Immature natural killer cell (primary cell): ENCODE measurements around the gene DUOX2. TPM values are rescaled to one million over a fixed set of nuclear protein-coding genes. Genes with fewer than 3 reads are reported as not detected.
"Not testable (repeated sequence)": the region's sequence is repeated elsewhere in the genome, so short reads cannot be mapped to it uniquely, and the experiment has no call there.

ENCODE experiments used
- DNase-seq, 3 donors: peaks; one replicate each; pipeline ENCODE4 v3.0.0; 2022; ENCODE audit warnings: mixed read lengths in 1 of 3
- H3K27ac Mint-ChIP-seq, 6 donors: one replicate each; pipeline ENCODE4 v1.8.0; 2020; ENCODE audit warnings: mixed read lengths in 6 of 6, mild to moderate bottlenecking in 5 of 6, inconsistent platforms in 4 of 6, moderate library complexity in 3 of 6
- H3K27me3 Mint-ChIP-seq, 3 donors: one replicate each; pipeline ENCODE4 v1.8.0; 2020 to 2021; ENCODE audit warnings: low read depth in 3 of 3, mild to moderate bottlenecking in 3 of 3, mixed read lengths in 3 of 3, moderate library complexity in 3 of 3, inconsistent platforms in 1 of 3
- H3K36me3 Mint-ChIP-seq, 3 donors: one replicate each; pipeline ENCODE4 v1.8.0; 2020; ENCODE audit warnings: mixed read lengths in 3 of 3, inconsistent platforms in 2 of 3, mild to moderate bottlenecking in 2 of 3
- H3K4me1 Mint-ChIP-seq, 2 donors: one replicate each; pipeline ENCODE4 v1.8.0; 2020; ENCODE audit warnings: inconsistent platforms in 2 of 2, mild to moderate bottlenecking in 2 of 2, mixed read lengths in 2 of 2, moderate library complexity in 1 of 2
- H3K4me3 Mint-ChIP-seq, 5 donors: one replicate each; pipeline ENCODE4 v1.8.0; 2020; ENCODE audit warnings: mild to moderate bottlenecking in 5 of 5, mixed read lengths in 5 of 5, inconsistent platforms in 3 of 5, moderate library complexity in 3 of 5
- H3K9me3 Mint-ChIP-seq, 6 donors: one replicate each; pipeline ENCODE4 v1.8.0; 2020; ENCODE audit warnings: mild to moderate bottlenecking in 6 of 6, mixed read lengths in 6 of 6, inconsistent platforms in 4 of 6, moderate library complexity in 3 of 6
- polyA plus RNA-seq, 3 donors: library from polyadenylated mRNA; unstranded; fragments of 300-500 nt; fragmentation: Illumina TruSeq; gene quantifications; one replicate each; pipeline ENCODE4 v1.2.3, GENCODE V29; 2021

DUOX2 gene
- polyA plus RNA-seq, 3 donors from 2014 or later, result not detected

- no peak overlapping the region for H3K27ac Mint-ChIP-seq
These were observed 20.2 kb downstream of the DUOX2 start for GRCh38 chr15:45093622-45094357.

GRCh38 chr15:45093013-45093412 lies 21.0 kb downstream of the DUOX2 start:
- H3K4me1 Mint-ChIP-seq, result no peaks in the 10 kb centered on the region
- no peaks in the 10 kb centered on the region for H3K9me3 Mint-ChIP-seq
- no peak for DNase-seq
- H3K27ac Mint-ChIP-seq, result no peak overlapping the region
- H3K27me3 Mint-ChIP-seq, result peaks cover 1 to 16% (median 7%) of the 10 kb centered on the region in 3 donors
- H3K36me3 Mint-ChIP-seq, result no peaks in the 10 kb centered on the region
- H3K4me3 Mint-ChIP-seq, result no peak overlapping the region

More at GRCh38 chr15:45093622-45094357, 20.2 kb downstream of the DUOX2 start:
- no peaks in the 10 kb centered on the region for H3K4me1 Mint-ChIP-seq
- H3K27me3 Mint-ChIP-seq, result peaks cover 1 to 18% (median 6%) of the 10 kb centered on the region in 3 donors
- no peaks in the 10 kb centered on the region for H3K9me3 Mint-ChIP-seq
- H3K4me3 Mint-ChIP-seq, result no peak overlapping the region
- H3K36me3 Mint-ChIP-seq, result no peaks in the 10 kb centered on the region
- no peak for DNase-seq

GRCh38 chr15:45091576-45091975 lies 22.4 kb downstream of the DUOX2 start:
- H3K4me3 Mint-ChIP-seq, result no peak overlapping the region

GRCh38 chr15:45091161-45091560 lies 22.8 kb downstream of the DUOX2 start:
- no peak for DNase-seq
- Mint-ChIP-seq H3K4me1 (no peaks in the 10 kb centered on the region), H3K4me3 (no peak overlapping the region), H3K9me3 (no peaks in the 10 kb centered on the region), H3K36me3 (no peaks in the 10 kb centered on the region), H3K27ac (no peak overlapping the region), H3K27me3 (peaks cover 0 to 22% (median 10%) of the 10 kb centered on the region in 3 donors)

More at GRCh38 chr15:45091576-45091975, 22.4 kb downstream of the DUOX2 start:
- DNase-seq, result no peak
- Mint-ChIP-seq H3K4me1 (no peaks in the 10 kb centered on the region), H3K27ac (no peak overlapping the region), H3K36me3 (no peaks in the 10 kb centered on the region), H3K9me3 (no peaks in the 10 kb centered on the region), H3K27me3 (peaks cover 0 to 22% (median 10%) of the 10 kb centered on the region in 3 donors)

- H3K27me3 Mint-ChIP-seq, result peaks cover 0 to 22% (median 13%) of the 10 kb centered on the region in 3 donors
- no peaks in the 10 kb centered on the region for H3K4me1 Mint-ChIP-seq
- no peaks in the 10 kb centered on the region for H3K9me3 Mint-ChIP-seq
- no peak overlapping the region for H3K27ac Mint-ChIP-seq
- no peak overlapping the region for H3K4me3 Mint-ChIP-seq
- DNase-seq, result no peak
- H3K36me3 Mint-ChIP-seq, result no peaks in the 10 kb centered on the region
These were observed 24.1 kb downstream of the DUOX2 start for GRCh38 chr15:45089712-45090373.

- no peaks in the 10 kb centered on the region for H3K36me3 Mint-ChIP-seq
- peaks cover 0 to 22% (median 16%) of the 10 kb centered on the region in 3 donors for H3K27me3 Mint-ChIP-seq
- no peaks in the 10 kb centered on the region for H3K9me3 Mint-ChIP-seq
- no peak overlapping the region for H3K27ac Mint-ChIP-seq
- no peak for DNase-seq
- no peaks in the 10 kb centered on the region for H3K4me1 Mint-ChIP-seq
- no peak overlapping the region for H3K4me3 Mint-ChIP-seq
These were observed 24.9 kb downstream of the DUOX2 start for GRCh38 chr15:45088801-45089711.

- peaks cover 0 to 22% (median 19%) of the 10 kb centered on the region in 3 donors for H3K27me3 Mint-ChIP-seq
- no peak for DNase-seq
- no peak overlapping the region for H3K27ac Mint-ChIP-seq
- H3K4me1 Mint-ChIP-seq, result no peaks in the 10 kb centered on the region
- H3K9me3 Mint-ChIP-seq, result no peaks in the 10 kb centered on the region
- H3K4me3 Mint-ChIP-seq, result no peak overlapping the region
- H3K36me3 Mint-ChIP-seq, result no peaks in the 10 kb centered on the region
These were observed 26.5 kb downstream of the DUOX2 start for GRCh38 chr15:45087513-45087912.

- Mint-ChIP-seq H3K36me3 (no peaks in the 10 kb centered on the region), H3K4me3 (no peak overlapping the region), H3K9me3 (no peaks in the 10 kb centered on the region), H3K4me1 (no peaks in the 10 kb centered on the region), H3K27ac (no peak overlapping the region), H3K27me3 (peaks cover 0 to 16% (median 6%) of the 10 kb centered on the region in 3 donors)
- DNase-seq, result no peak
These were observed 29.8 kb downstream of the DUOX2 start for GRCh38 chr15:45084163-45084562.

GRCh38 chr15:45083223-45083622 lies 30.7 kb downstream of the DUOX2 start:
- DNase-seq, result no peak
- Mint-ChIP-seq H3K27ac (no peak overlapping the region), H3K4me1 (no peaks in the 10 kb centered on the region), H3K9me3 (no peaks in the 10 kb centered on the region), H3K4me3 (no peak overlapping the region), H3K36me3 (no peaks in the 10 kb centered on the region), H3K27me3 (peaks cover 0 to 16% (median 6%) of the 10 kb centered on the region in 3 donors)

- H3K27me3 Mint-ChIP-seq, result peaks cover 0 to 13% (median 6%) of the 10 kb centered on the region in 3 donors
- H3K4me1 Mint-ChIP-seq, H3K27ac Mint-ChIP-seq, DNase-seq, H3K36me3 Mint-ChIP-seq, H3K9me3 Mint-ChIP-seq, H3K4me3 Mint-ChIP-seq: not testable (repeated sequence)
These were observed 31.6 kb downstream of the DUOX2 start for GRCh38 chr15:45082412-45082811.

GRCh38 chr15:45080593-45080992 lies 33.4 kb downstream of the DUOX2 start:
- not testable (repeated sequence) for DNase-seq

GRCh38 chr15:45079628-45080246 lies 34.2 kb downstream of the DUOX2 start:
- not testable (repeated sequence) for H3K4me3 Mint-ChIP-seq, DNase-seq, H3K9me3 Mint-ChIP-seq, H3K36me3 Mint-ChIP-seq, H3K27me3 Mint-ChIP-seq, H3K4me1 Mint-ChIP-seq, H3K27ac Mint-ChIP-seq

More at GRCh38 chr15:45080593-45080992, 33.4 kb downstream of the DUOX2 start:
- H3K4me1 Mint-ChIP-seq, H3K36me3 Mint-ChIP-seq, H3K27ac Mint-ChIP-seq, H3K4me3 Mint-ChIP-seq, H3K9me3 Mint-ChIP-seq: not testable (repeated sequence)
- H3K27me3 Mint-ChIP-seq, result peaks cover 0 to 13% (median 0%) of the 10 kb centered on the region in 3 donors

GRCh38 chr15:45079201-45079600 lies 34.8 kb downstream of the DUOX2 start:
- H3K4me3 Mint-ChIP-seq, H3K4me1 Mint-ChIP-seq, H3K27ac Mint-ChIP-seq, H3K9me3 Mint-ChIP-seq, H3K27me3 Mint-ChIP-seq, H3K36me3 Mint-ChIP-seq, DNase-seq: not testable (repeated sequence)
